Natural killer cell (primary cell): ENCODE results near the gene RSU1. TPM values are rescaled to one million over a fixed set of nuclear protein-coding genes. Genes with fewer than 3 reads are reported as not detected.

ENCODE experiments used
- ATAC-seq, 3 donors: fragments of 150-1000 bp in 2 of 3; fragments of 200-7000 bp in 1 of 3; cut with Tn5 transposase; 1 replicate in 1 of 3; 2 replicates in 2 of 3; pipeline ENCODE4 v1.10.0; 2021; ENCODE audit warnings: mild to moderate bottlenecking in 2 of 3, moderate library complexity in 2 of 3
- DNase-seq, 2 donors: peaks; one replicate each; pipeline versions ENCODE4 v3.0.0 to v3.0.0-alpha.2; 2013 to 2021; ENCODE audit warnings: mixed read lengths in 1 of 2
- H3K27ac ChIP-seq: one replicate; pipeline ENCODE4 v1.5.1; 2013; ENCODE audit warnings: mild to moderate bottlenecking, low read length
- H3K27me3 ChIP-seq: one replicate; pipeline ENCODE4 v1.6.1; 2013; ENCODE audit warnings: low read length; ENCODE audit not compliant: control insufficient read depth, insufficient read depth
- H3K36me3 ChIP-seq: one replicate; pipeline ENCODE4 v1.6.1; 2013; ENCODE audit warnings: low read length; ENCODE audit not compliant: control insufficient read depth, insufficient read depth
- H3K4me1 ChIP-seq: one replicate; pipeline ENCODE4 v1.6.1; 2013; ENCODE audit warnings: low read length; ENCODE audit not compliant: control insufficient read depth, insufficient read depth
- H3K4me3 ChIP-seq: one replicate; pipeline ENCODE4 v1.5.1; 2013; ENCODE audit warnings: low read length
- H3K9me3 ChIP-seq: one replicate; pipeline ENCODE4 v1.6.1; 2013; ENCODE audit warnings: low read length; ENCODE audit not compliant: control insufficient read depth, insufficient read depth
- H3K27ac Mint-ChIP-seq, 2 donors: one replicate each; pipeline ENCODE4 v1.8.0; 2022; ENCODE audit warnings: mild to moderate bottlenecking in 2 of 2, mixed read lengths in 2 of 2, moderate library complexity in 1 of 2
- H3K27me3 Mint-ChIP-seq, 2 donors: one replicate each; pipeline ENCODE4 v1.8.0; 2022; ENCODE audit warnings: low read depth in 2 of 2, mixed read lengths in 2 of 2
- H3K36me3 Mint-ChIP-seq: one replicate; pipeline ENCODE4 v1.8.0; 2022; ENCODE audit warnings: mixed read lengths
- H3K4me1 Mint-ChIP-seq, 2 donors: one replicate each; pipeline ENCODE4 v1.8.0; 2022; ENCODE audit warnings: mixed read lengths in 2 of 2
- H3K4me3 Mint-ChIP-seq: one replicate; pipeline ENCODE4 v1.8.0; 2022; ENCODE audit warnings: mild to moderate bottlenecking, moderate library complexity, mixed read lengths
- H3K9me3 Mint-ChIP-seq, 2 donors: one replicate each; pipeline ENCODE4 v1.8.0; 2022; ENCODE audit warnings: mixed read lengths in 2 of 2
- WGBS: methylation state at CpG from one replicate; pipeline ENCODE4 v1.1.7; 2013; ENCODE audit warnings: missing lambda C conversion rate; ENCODE audit not compliant: insufficient coverage; 5-methylcytosine and 5-hydroxymethylcytosine counted together
- intact Hi-C: fragments of 100-400 bp; cut with micrococcal nuclease; formaldehyde crosslinking; loops from one replicate; pipeline ENCODE4 v1.14.2; 2022
- total RNA-seq, 4 donors: library from RNA; stranded (reverse); fragments of 120-200 nt in 1 of 4; gene quantifications; one replicate each; pipeline versions ENCODE4 v1.2.3 to v1.2.4, GENCODE V29; 2013 to 2022
- TF ChIP-seq, protein P1 (sequence below): fragments of 200-600 bp; IDR thresholded peaks from one replicate; pipeline ENCODE4 v1.8.0; 2022; ENCODE audit warnings: antibody characterized with exemption

The RSU1 gene
- total RNA-seq, 3 donors from 2014 or later (not counting 1 experiment from before 2014, with no cell fraction given): 75.0 to 85.3 (median 80.0) TPM

DNA sequence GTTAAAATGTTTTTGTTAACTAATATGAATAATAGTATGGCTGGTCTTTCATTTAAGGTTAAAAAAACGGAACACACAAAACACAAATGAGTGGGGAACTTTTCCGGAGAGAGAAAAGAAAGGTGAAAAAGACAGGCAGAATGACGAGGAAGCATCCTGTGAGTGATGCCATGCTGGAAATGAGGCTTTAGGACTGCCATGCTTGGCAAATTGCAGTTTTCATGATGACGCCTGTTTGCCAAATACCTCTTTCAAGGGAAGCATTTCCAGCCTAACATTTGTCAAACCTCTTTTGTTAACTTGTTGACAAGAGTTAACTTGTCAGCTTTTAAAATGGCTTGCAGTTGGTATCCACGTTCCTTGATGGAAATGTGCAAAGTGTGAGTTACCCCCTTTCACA, 127.5 kb downstream of the RSU1 start:
- ATAC-seq (no peak), DNase-seq (no peak)
- Mint-ChIP-seq H3K27me3 (no peaks in the 10 kb centered on the region), H3K4me3 (no peak overlapping the region), H3K27ac (no peak overlapping the region), H3K9me3 (no peaks in the 10 kb centered on the region), H3K36me3 (no peaks in the 10 kb centered on the region), H3K4me1 (no peaks in the 10 kb centered on the region)
- TF ChIP-seq, protein P1, sequence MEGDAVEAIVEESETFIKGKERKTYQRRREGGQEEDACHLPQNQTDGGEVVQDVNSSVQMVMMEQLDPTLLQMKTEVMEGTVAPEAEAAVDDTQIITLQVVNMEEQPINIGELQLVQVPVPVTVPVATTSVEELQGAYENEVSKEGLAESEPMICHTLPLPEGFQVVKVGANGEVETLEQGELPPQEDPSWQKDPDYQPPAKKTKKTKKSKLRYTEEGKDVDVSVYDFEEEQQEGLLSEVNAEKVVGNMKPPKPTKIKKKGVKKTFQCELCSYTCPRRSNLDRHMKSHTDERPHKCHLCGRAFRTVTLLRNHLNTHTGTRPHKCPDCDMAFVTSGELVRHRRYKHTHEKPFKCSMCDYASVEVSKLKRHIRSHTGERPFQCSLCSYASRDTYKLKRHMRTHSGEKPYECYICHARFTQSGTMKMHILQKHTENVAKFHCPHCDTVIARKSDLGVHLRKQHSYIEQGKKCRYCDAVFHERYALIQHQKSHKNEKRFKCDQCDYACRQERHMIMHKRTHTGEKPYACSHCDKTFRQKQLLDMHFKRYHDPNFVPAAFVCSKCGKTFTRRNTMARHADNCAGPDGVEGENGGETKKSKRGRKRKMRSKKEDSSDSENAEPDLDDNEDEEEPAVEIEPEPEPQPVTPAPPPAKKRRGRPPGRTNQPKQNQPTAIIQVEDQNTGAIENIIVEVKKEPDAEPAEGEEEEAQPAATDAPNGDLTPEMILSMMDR: no peak
- intact Hi-C loops: no loop called here
- no peaks in the 10 kb centered on the region for H3K9me3 ChIP-seq
- no peak overlapping the region for H3K27ac ChIP-seq
- H3K27me3 ChIP-seq: no peaks in the 10 kb centered on the region
- 94% methylated on average over 5 of the region's 5 CpGs for WGBS
- peaks cover 4% of the 10 kb centered on the region for H3K36me3 ChIP-seq
- H3K4me3 ChIP-seq: no peak overlapping the region
- H3K4me1 ChIP-seq: no peaks in the 10 kb centered on the region

DNA sequence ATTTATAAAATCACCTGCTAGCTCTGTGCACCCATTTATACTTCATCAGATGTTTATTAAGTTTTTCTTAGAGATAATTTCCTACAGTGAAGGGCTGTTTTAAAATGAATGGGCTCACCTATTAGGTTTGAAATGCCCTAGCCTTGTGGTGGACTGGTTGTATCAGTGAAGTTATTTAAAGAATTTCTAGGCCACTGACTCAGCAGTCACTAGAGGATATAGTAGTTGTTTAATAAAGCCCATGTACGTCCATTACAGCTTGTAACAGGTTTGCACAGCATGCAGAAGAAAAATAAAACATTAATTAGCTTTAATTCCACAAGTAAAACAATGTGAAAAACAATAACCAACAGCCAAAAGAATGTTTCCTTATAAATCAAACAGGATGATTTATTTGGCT, 128.0 kb downstream of the RSU1 start:
- TF ChIP-seq, protein P1: no peak
- H3K4me1 Mint-ChIP-seq: no peaks in the 10 kb centered on the region
- intact Hi-C loops: no loop called here
- no peaks in the 10 kb centered on the region for H3K9me3 ChIP-seq
- no peaks in the 10 kb centered on the region for H3K27me3 Mint-ChIP-seq
- H3K27ac ChIP-seq: no peak overlapping the region
- DNase-seq: no peak
- no peak overlapping the region for H3K4me3 ChIP-seq
- H3K27ac Mint-ChIP-seq: no peak overlapping the region
- no peaks in the 10 kb centered on the region for H3K36me3 Mint-ChIP-seq
- no peak for ATAC-seq
- no peaks in the 10 kb centered on the region for H3K9me3 Mint-ChIP-seq
- no CpG with 5 or more reads among the region's 1 CpG for WGBS
- H3K27me3 ChIP-seq: no peaks in the 10 kb centered on the region
- H3K4me3 Mint-ChIP-seq: no peak overlapping the region
- no peaks in the 10 kb centered on the region for H3K4me1 ChIP-seq
- peaks cover 4% of the 10 kb centered on the region for H3K36me3 ChIP-seq

DNA sequence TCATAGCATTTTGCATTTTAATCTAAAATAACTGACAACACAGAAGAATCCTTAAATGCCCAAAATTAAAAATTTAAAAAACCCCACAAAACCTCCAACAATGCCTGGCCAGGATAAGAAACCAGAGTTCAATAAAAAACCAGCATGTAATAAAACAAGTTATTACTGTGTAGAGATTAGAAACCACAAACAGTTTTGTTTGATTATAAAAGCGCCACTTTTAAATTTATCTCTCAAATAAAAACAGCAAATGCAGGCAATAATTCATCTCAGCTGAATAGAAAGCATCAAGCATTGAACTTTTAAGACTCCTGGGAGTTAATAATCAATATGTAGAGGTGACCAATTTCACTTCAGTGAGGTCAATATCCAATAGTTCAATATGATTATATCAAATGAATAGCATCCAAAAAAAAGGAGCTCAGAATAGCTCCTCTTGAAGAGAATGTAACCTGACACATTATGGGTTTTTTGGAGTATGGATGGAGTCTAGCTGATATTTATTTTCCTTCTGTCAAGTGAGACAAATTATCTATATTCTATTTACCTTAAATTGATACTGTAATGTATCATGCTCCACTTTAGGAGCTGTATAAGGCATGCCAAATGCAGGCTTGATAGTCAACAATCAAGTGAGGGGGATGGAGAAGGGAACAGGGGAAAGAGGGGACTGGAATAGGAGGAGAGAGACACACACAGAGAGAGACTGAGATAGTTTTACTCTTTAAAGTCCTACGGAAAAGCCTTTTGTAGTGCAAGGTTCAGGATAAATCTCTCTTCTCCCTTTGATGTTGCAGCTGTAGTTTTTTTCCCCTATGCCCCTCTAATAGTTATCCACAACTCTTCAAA, 130.9 kb downstream of the RSU1 start:
- H3K4me3 ChIP-seq: no peak overlapping the region
- Mint-ChIP-seq H3K27me3 (no peaks in the 10 kb centered on the region), H3K36me3 (no peaks in the 10 kb centered on the region), H3K27ac (no peak overlapping the region), H3K9me3 (no peaks in the 10 kb centered on the region), H3K4me1 (peaks cover 4 to 7% of the 10 kb centered on the region in 2 donors), H3K4me3 (no peak overlapping the region)
- intact Hi-C loops: no loop called here
- WGBS: 100% methylated on average over 1 of the region's 2 CpGs
- no peaks in the 10 kb centered on the region for H3K36me3 ChIP-seq
- DNase-seq (no peak), ATAC-seq (no peak)
- TF ChIP-seq, protein P1: no peak
- no peaks in the 10 kb centered on the region for H3K4me1 ChIP-seq
- H3K9me3 ChIP-seq: no peaks in the 10 kb centered on the region
- no peaks in the 10 kb centered on the region for H3K27me3 ChIP-seq
- H3K27ac ChIP-seq: no peak overlapping the region

DNA sequence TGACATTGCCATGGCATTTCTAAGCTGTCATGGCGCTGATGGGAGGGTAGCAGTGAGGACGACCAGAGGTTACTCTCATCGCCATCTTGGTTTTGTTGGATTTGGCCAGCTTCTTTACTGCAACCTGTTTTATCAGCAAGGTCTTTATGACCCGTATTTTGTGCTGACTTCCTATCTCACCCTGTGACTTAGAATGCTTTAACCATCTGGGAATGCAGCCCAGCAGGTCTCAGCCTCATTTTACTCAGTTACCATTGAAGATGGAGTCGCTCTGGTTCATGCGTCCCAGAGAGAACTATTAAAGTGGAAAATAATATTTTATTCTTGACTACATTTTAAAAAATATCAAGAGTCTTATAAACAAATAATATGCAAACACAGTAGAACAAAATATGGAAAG, 131.7 kb downstream of the RSU1 start:
- ATAC-seq (no peak), DNase-seq (no peak)
- Histone ChIP-seq H3K27me3 (no peaks in the 10 kb centered on the region), H3K4me1 (no peaks in the 10 kb centered on the region), H3K27ac (no peak overlapping the region), H3K4me3 (no peak overlapping the region), H3K9me3 (no peaks in the 10 kb centered on the region), H3K36me3 (no peaks in the 10 kb centered on the region)
- no peaks in the 10 kb centered on the region for H3K27me3 Mint-ChIP-seq
- no peak overlapping the region for H3K4me3 Mint-ChIP-seq
- WGBS: 94% methylated on average over 4 of the region's 6 CpGs
- no peak overlapping the region for H3K27ac Mint-ChIP-seq
- no peaks in the 10 kb centered on the region for H3K9me3 Mint-ChIP-seq
- H3K4me1 Mint-ChIP-seq: peaks cover 4 to 7% of the 10 kb centered on the region in 2 donors
- TF ChIP-seq, protein P1: no peak
- H3K36me3 Mint-ChIP-seq: no peaks in the 10 kb centered on the region
- intact Hi-C loops: no loop called here
